Stimulated activated naive CD8-positive, alpha-beta T cell treated with anti-CD3 and anti-CD28 coated beads, Interleukin-15, Interleukin-2, amounts not matched to agents 100 ng/mL and 50 ng/mL, for 24 hours (primary cell): Measurements from ENCODE around the gene ATP10D.

Experiments used
- H3K27ac Mint-ChIP-seq: one replicate; pipeline ENCODE4 v1.8.0; 2021; ENCODE audit warnings: mild to moderate bottlenecking, mixed read lengths
- H3K27me3 Mint-ChIP-seq: one replicate; pipeline ENCODE4 v1.8.0; 2021; ENCODE audit warnings: mixed read lengths
- H3K36me3 Mint-ChIP-seq: one replicate; pipeline ENCODE4 v1.8.0; 2021; ENCODE audit warnings: low read depth, mixed read lengths
- H3K4me1 Mint-ChIP-seq: one replicate; pipeline ENCODE4 v1.8.0; 2021; ENCODE audit warnings: low read depth, mixed read lengths
- H3K4me3 Mint-ChIP-seq: one replicate; pipeline ENCODE4 v1.8.0; 2021; ENCODE audit warnings: mild to moderate bottlenecking, mixed read lengths
- H3K9me3 Mint-ChIP-seq: one replicate; pipeline ENCODE4 v1.8.0; 2021; ENCODE audit warnings: mixed read lengths

The ATP10D gene

DNA sequence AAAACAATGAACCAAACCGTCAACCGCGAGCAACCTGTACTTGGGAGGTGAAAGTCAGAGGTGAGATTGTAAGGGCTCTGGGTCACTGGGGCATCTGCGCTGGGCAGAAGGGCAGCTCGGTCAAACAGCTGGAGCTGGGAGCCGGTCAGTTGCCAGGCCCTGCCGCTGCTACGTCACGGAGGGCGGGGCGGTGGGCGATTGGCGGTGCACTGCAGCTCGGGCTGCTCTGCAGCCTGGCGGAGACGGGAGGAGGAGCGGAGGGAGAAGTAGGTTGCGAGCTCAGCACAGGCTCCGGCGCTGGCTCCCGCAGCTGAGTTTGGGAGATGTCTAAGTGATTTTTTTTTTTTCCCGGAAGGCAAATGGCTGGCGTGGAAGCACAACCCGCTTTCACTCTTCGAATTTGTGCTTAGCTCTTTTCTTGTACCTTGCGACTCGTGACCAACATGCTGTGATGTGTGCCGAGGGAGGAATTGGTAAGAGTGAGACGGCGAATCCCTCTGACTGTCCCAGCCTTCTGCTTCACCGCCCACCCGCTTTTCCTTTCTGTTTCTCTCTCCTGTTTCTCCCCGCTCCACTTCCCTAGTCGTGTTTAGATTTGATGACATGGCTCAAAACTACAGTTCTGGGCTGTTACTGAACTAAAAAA, at the start of gene ATP10D:
ATP10D (plus strand) TSS at position 229 of the 646 bp plus-strand sequence. CDS start 27,266 bp downstream, outside the sequence.
- H3K36me3 Mint-ChIP-seq, result no peaks in the 10 kb centered on the region
- H3K4me3 Mint-ChIP-seq, result peak within 1 kb of the TSS; percentile 92
- no peaks in the 10 kb centered on the region for H3K27me3 Mint-ChIP-seq
- peaks cover 28% of the 10 kb centered on the region for H3K4me1 Mint-ChIP-seq
- H3K27ac Mint-ChIP-seq, result peak within 1 kb of the TSS; percentile 93
- no peaks in the 10 kb centered on the region for H3K9me3 Mint-ChIP-seq

DNA sequence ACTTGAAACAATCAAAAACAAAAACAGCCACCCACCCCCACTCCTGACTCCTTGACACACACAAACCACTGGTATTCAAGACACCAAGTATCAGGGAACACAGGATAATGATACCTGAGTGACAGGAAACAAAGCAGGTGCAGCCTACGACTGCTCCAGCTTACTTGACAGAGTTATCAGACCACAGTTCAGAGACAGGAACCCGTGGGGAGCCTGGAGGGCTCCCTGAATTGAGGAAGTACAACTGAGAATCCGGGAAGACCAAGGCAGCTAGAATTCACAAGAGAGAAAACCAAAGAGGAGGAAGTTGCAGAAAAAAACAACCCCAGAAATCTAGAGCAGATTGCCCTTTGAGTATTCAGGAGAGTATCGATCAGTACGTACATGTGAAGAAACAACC, 42.1 kb upstream of the ATP10D start:
- Mint-ChIP-seq H3K36me3 (peaks cover 3% of the 10 kb centered on the region), H3K27me3 (no peaks in the 10 kb centered on the region), H3K4me3 (no peak overlapping the region), H3K27ac (no peak overlapping the region), H3K4me1 (peaks cover 5% of the 10 kb centered on the region), H3K9me3 (no peaks in the 10 kb centered on the region)

DNA sequence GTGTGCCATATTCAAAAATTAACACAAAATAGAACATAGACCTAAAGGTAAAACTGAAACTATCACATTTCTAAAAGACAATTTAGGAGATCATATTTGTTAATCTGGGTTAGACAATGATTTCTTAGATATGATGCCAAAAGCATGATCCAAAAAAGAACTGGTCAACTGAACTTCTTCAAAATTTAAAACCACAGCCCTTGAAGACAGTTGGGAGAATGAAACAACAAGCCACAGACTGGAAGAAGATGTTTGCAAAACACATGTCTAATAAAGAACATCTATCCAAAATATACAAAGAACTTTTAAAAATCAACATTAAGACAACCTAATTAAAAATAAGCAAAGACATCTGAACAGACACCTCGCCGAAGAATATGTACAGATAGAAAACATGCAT, 41.0 kb upstream of the ATP10D start:
- no peaks in the 10 kb centered on the region for H3K27me3 Mint-ChIP-seq
- H3K4me1 Mint-ChIP-seq, result peaks cover 5% of the 10 kb centered on the region
- peaks cover 11% of the 10 kb centered on the region for H3K36me3 Mint-ChIP-seq
- no peaks in the 10 kb centered on the region for H3K9me3 Mint-ChIP-seq
- H3K4me3 Mint-ChIP-seq, result no peak overlapping the region
- no peak overlapping the region for H3K27ac Mint-ChIP-seq

DNA sequence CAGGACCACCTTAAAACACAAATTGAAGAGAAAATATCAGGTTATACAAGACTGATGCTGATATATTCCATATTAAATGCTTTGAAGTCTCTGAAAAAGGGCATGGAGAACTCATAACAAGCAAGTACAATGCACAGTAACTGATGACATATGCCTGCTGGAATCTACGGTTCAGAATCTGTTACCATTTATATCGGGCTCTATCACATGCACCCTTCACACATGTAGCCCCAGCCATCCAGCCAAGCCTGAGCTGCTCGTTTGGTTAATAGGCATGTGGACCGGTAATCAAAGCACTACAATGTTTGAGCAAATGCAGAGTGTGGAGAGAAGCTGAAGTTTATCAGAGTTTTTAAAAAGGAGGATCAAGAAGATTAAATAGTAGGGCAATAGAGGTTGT, 33.4 kb upstream of the ATP10D start:
- Mint-ChIP-seq H3K4me3 (no peak overlapping the region), H3K27me3 (no peaks in the 10 kb centered on the region), H3K36me3 (peaks cover 42% of the 10 kb centered on the region), H3K9me3 (no peaks in the 10 kb centered on the region), H3K27ac (no peak overlapping the region), H3K4me1 (no peaks in the 10 kb centered on the region)

DNA sequence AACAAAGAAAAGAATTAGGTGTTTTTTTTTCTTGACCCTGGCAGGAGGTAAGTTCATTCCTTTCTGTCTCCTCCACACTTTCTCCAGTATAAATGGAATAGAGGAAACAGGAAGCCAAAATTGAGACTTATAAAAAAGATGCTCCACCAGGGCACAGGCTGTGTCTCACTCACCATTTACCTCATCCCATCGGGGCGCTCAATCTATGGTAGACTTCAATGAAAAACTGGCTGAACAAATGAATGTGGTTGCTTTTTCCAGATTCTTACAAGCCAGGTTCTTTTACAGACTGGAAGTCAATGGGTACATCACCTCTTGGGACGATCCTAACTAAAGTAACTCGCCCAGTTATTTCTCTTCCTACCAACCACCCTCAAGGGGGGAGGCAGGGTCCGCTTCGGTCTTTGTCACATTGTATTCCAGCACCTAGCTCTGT, 22.3 kb upstream of the ATP10D start:
- Mint-ChIP-seq H3K36me3 (peaks cover 12% of the 10 kb centered on the region), H3K9me3 (no peaks in the 10 kb centered on the region), H3K27ac (peak overlapping the region; percentile 67), H3K4me3 (peak overlapping the region; percentile 90), H3K27me3 (no peaks in the 10 kb centered on the region), H3K4me1 (peaks cover 31% of the 10 kb centered on the region)

DNA sequence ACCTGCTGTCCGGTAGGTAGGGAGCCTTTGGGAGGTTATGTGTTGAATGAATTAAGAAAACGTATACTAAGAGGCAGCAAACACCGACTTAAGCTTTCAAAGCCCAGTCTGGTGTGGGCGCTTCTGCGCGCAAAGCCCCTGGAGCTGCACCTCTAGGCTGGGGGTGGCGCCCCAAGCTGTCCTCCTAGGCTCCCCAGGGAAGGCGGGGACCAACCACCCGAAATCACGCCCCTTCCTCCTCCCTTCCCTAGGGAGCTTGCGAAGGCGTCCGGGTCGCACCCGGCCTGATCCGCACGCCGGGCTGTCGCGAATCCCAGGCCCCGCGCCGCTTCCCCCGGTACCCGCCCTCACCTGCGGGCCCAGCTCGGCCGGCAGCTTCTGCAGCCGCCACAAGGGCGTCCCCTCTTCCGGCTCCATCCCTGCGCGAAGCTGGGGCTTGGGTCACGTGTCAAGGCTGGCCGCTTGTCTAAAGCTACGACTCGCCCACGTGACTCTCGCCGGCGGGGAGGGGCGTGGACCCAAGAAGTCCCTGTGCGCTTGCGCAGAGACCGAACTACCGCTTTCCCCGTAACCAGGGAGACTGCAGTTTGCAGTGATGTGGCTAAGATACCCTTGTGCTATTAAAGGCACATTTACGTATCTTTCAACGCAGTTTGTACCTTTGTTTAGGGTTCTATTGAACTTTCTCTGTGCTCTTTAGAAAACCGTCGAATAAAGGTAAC, 21.7 kb upstream of the ATP10D start, which contains the start of gene COMMD8:
COMMD8 (minus strand) TSS at position 468 of the 722 bp plus-strand sequence; CDS start at position 417, 51 bp downstream.
- Mint-ChIP-seq H3K4me3 (peak within 1 kb of the TSS; percentile 90), H3K27me3 (no peaks in the 10 kb centered on the region), H3K4me1 (peaks cover 31% of the 10 kb centered on the region), H3K27ac (peak within 1 kb of the TSS; percentile 67), H3K36me3 (peaks cover 6% of the 10 kb centered on the region), H3K9me3 (no peaks in the 10 kb centered on the region)

DNA sequence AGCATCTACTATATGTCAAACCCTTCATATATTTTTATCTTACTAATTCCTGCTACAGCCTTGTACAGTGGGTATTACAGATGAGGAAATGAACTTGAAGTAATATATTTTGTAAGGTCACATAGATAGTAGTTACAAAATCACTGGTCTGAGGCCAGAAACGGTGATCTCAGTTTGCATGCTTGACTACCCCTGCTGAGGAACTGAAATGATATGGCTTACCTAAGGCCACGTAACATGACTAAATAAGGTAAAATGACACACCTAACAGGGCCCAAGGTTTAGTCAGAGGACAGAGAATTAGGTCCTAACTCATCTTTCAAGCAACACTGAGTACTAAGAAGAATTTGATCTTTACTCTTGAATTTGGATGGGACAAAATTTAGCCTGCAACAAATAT, 20.1 kb upstream of the ATP10D start:
- Mint-ChIP-seq H3K27me3 (no peaks in the 10 kb centered on the region), H3K9me3 (no peaks in the 10 kb centered on the region), H3K36me3 (no peaks in the 10 kb centered on the region), H3K27ac (no peak overlapping the region), H3K4me1 (peaks cover 31% of the 10 kb centered on the region), H3K4me3 (no peak overlapping the region)

DNA sequence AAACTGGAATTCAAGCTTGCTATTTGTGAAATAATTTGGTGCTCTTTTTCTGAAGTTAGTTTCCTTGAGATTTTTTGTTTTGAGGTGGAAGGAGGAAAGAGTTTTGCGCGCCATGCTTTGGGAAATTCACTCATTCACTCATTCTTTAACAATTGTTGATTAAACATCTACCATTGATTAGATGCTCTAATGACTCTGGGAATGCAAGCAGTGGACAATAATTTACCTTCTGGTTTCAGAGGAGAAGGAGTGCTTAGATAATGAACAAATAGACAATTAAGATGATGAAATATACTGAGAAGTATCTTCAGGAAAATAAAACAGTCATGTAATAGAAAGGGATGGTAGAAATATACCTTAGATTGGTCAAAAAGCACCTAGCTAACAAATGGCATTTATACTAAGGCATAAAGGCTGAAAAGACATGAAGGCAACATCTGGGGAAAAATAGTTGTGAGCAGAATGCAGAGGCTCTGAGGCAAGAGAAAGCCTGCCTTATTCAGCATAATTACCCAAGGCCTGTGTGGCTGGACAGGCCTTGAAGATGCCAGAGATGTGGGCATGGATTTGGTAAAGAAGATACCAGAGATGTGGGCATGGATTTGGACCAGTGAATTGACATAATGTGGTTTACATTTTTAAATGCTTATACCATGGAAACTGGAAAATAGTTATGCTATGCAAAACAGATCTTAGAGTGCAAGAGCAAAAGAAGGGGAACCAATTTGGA, 18.9 kb upstream of the ATP10D start:
- Mint-ChIP-seq H3K9me3 (no peaks in the 10 kb centered on the region), H3K4me3 (no peak overlapping the region), H3K4me1 (peaks cover 26% of the 10 kb centered on the region), H3K27ac (no peak overlapping the region), H3K36me3 (no peaks in the 10 kb centered on the region), H3K27me3 (no peaks in the 10 kb centered on the region)

DNA sequence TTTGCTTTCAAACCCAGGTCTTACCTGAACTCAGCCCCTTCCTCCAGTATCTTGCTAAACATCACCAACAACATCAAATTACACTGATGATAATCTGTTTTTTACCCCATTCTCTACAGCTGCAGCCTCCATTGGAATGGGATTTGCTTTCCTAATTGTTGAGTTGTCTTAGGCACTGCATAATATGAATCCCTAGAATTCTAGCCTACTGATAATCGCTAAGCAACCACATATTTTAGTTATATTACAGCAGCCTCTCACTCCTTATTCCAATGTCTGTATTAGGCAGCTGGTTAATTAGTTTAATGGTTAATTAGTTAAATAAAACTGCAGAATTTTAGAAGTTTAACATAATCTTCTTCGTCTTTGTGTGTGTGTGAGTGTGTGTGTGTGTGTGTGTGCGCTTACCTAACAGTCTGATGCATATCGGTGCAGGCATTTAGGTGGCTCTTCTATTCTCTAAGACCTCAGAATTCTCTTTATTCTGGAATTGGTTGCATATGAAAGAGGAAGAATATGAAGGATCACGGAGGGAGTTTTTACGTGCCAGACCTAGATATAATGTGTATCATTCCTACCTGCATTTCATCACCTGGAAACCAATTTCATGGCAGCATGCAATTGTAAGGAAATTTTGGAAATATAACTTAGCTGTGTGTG, 16.2 kb upstream of the ATP10D start:
- Mint-ChIP-seq H3K27me3 (peaks cover 5% of the 10 kb centered on the region), H3K27ac (no peak overlapping the region), H3K9me3 (no peaks in the 10 kb centered on the region), H3K4me3 (no peak overlapping the region), H3K4me1 (peaks cover 4% of the 10 kb centered on the region), H3K36me3 (no peaks in the 10 kb centered on the region)

DNA sequence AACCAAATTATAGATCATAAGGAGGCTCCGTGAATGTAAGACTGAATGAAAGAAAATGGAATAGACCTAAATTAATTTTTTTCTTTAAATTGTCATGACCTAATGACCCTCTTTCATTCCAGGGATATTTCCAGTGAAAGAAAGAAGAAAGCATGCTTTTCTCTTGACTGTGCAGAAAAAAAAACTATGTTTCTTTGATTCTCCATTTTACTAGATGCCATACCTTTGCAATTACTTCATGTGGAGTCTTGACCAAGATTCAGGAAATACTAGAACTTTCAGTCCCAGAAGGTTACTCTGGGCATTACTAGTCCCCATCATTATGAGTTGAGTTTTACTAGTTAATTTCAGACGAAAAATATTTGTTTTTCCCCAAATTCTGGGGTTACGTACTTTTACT, 15.1 kb upstream of the ATP10D start:
- peaks cover 5% of the 10 kb centered on the region for H3K27me3 Mint-ChIP-seq

DNA sequence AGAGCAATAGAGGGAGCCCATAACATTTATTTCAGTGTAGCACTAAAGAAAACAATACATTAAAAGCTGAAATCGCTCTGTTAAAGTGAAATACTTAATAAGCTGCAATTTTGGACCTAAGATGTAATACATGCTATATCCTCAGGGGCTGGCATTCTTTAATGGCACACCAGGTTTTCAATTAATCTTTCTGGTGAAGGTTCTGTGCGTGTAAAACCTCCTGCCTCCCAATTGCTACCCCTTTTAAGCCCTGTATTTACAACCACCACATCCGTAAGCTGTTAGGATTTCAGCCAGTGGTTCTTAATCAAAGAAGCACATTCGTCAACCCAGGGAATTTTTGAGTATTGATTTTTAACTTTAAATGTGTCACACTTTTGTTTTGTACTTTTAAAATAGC, 14.0 kb upstream of the ATP10D start:
- peaks cover 5% of the 10 kb centered on the region for H3K27me3 Mint-ChIP-seq
- H3K4me1 Mint-ChIP-seq, result no peaks in the 10 kb centered on the region
- no peak overlapping the region for H3K4me3 Mint-ChIP-seq
- H3K27ac Mint-ChIP-seq, result no peak overlapping the region
- no peaks in the 10 kb centered on the region for H3K9me3 Mint-ChIP-seq
- H3K36me3 Mint-ChIP-seq, result no peaks in the 10 kb centered on the region

More for the DNA sequence above, 15.1 kb upstream of the ATP10D start:
- H3K4me1 Mint-ChIP-seq, result no peaks in the 10 kb centered on the region
- H3K36me3 Mint-ChIP-seq, result no peaks in the 10 kb centered on the region
- no peak overlapping the region for H3K4me3 Mint-ChIP-seq
- no peaks in the 10 kb centered on the region for H3K9me3 Mint-ChIP-seq
- H3K27ac Mint-ChIP-seq, result no peak overlapping the region

DNA sequence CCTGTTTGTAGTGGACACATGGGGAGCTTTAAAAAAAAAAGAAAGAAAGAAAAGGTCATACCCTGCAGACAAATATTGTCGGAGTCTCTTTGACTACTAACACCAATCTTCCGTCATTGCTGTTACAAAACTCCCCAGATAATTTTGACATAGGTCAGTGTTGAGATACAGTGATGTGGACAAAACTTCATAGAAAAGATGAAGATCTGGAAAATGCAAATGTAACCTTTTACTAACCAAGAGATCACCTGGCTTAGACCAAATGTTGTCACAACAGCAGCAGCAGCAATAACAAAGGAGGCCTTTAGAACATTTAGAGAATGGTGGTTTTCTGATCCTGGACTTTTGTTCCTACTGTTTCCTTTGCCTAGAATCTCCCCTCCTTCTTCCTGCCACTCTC, 13.5 kb upstream of the ATP10D start:
- Mint-ChIP-seq H3K9me3 (no peaks in the 10 kb centered on the region), H3K4me1 (no peaks in the 10 kb centered on the region)

DNA sequence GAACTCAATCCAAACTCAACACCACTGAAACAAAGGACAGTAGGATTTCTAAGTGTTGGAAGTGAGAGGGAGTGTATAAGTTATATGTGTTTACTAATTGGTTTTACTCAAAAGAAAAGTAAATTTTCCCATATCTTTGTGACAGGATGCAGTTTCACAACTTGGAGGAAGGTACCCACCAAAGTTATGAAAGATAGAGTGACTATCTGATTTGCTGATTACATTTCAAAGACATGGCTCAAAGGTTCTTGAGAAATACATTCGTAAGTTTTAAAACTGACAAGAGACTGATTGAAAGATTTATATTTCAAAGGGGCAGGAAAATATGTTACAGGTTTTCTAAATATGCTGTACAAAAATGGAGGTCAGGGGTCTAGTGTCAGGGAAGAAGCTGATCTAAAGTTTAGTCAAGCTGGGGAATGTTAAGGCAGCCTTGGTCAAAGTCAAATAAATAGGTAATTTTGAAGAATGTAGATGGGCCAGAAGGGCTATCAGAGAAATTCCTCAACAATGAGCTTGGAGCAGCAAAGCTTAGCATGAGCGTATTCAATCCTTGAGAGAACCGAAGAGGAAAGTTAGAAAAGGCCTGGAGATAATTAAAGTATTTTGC, 11.8 kb upstream of the ATP10D start:
- peaks cover 5% of the 10 kb centered on the region for H3K27me3 Mint-ChIP-seq
- H3K4me3 Mint-ChIP-seq, result no peak overlapping the region
- no peak overlapping the region for H3K27ac Mint-ChIP-seq
- no peaks in the 10 kb centered on the region for H3K4me1 Mint-ChIP-seq
- H3K36me3 Mint-ChIP-seq, result no peaks in the 10 kb centered on the region
- H3K9me3 Mint-ChIP-seq, result no peaks in the 10 kb centered on the region

More for the DNA sequence above, 13.5 kb upstream of the ATP10D start:
- Mint-ChIP-seq H3K27ac (no peak overlapping the region), H3K36me3 (no peaks in the 10 kb centered on the region), H3K27me3 (peaks cover 5% of the 10 kb centered on the region), H3K4me3 (no peak overlapping the region)

DNA sequence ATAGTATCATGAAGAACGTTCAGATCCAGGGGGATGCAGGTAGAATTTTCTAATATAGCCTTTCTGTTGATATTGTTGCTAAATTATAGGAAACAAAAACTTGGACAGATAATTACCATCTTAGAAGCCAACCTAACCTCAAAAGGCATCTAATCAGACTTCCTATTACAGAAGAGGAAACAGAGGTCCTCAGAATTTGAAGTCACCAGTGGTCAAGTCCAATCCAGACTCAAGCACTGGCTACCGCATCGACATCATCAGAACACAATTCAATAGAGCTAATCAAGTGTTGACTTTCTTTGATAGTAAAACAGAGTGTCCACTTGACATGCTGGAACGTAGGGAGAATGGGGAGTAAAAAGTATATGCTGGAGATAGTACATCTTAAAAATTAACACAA, 10.3 kb upstream of the ATP10D start:
- no peak overlapping the region for H3K27ac Mint-ChIP-seq
- H3K27me3 Mint-ChIP-seq, result peaks cover 5% of the 10 kb centered on the region
- no peaks in the 10 kb centered on the region for H3K36me3 Mint-ChIP-seq
- no peak overlapping the region for H3K4me3 Mint-ChIP-seq
- no peaks in the 10 kb centered on the region for H3K4me1 Mint-ChIP-seq
- no peaks in the 10 kb centered on the region for H3K9me3 Mint-ChIP-seq
